Measurements from ENCODE around the gene NR1D1. TPM values are rescaled to one million over a fixed set of nuclear protein-coding genes. Genes with fewer than 3 reads are reported as not detected.
A peak's percentile ranks its signal among the peaks of the same experiment; 100 is the strongest.

Gene NR1D1
- total and polyA plus RNA-seq, 2 of the 8 experiments (the other 6 are each of a cell fraction or from before 2014, with no cell fraction given), result 1.5 to 4.6 TPM

- TF ChIP-seq E2F6 (IDR thresholded peaks at IDR 0.05) (no peak), JUN (IDR thresholded peaks at IDR 0.05; ENCODE audit: low read depth, low read length) (no peak), CTCF (IDR thresholded peaks at IDR 0.05; ENCODE audit: control extremely low read depth in 1 of 3, insufficient read depth in 1 of 3, low read depth in 1 of 3, low read length in 3 of 3) (peak; percentile 2 to 15 (median 5); a peak in 3 of 4 replicates)
These were observed 22.0 kb upstream of the NR1D1 start (continued) for GRCh38 chr17:40122136-40122998.

Data from H1 (cell line).